ENCODE measurements around the gene XRCC1.
"Not testable (repeated sequence)": the region's sequence is repeated elsewhere in the genome, so short reads cannot be mapped to it uniquely, and the experiment has no call there.

- TF ChIP-seq CTCF, POLR2A (IDR thresholded peaks at IDR 0.05): not testable (repeated sequence)
Measured at GRCh38 chr19:43600326-43600725, 25.0 kb upstream of the XRCC1 start.

All from thyroid gland (tissue), 4 donors.